Retinal pigment epithelial cell (primary cell): ENCODE results near the gene AGFG2.

Experiments used
- DNase-seq: peaks from one replicate; pipeline ENCODE4 v3.0.0-alpha.2; 2010; ENCODE audit warnings: low read depth
- H3K4me3 ChIP-seq: 2 replicates; pipeline ENCODE4 v1.5.1; 2011; ENCODE audit warnings: mild to moderate bottlenecking, low read length, control low read depth, moderate library complexity
- CTCF ChIP-seq: conservative IDR thresholded peaks from 2 replicates; pipeline ENCODE4 v1.5.1; 2011; ENCODE audit warnings: low read depth, low read length, control low read depth, inconsistent platforms

The AGFG2 gene

DNA sequence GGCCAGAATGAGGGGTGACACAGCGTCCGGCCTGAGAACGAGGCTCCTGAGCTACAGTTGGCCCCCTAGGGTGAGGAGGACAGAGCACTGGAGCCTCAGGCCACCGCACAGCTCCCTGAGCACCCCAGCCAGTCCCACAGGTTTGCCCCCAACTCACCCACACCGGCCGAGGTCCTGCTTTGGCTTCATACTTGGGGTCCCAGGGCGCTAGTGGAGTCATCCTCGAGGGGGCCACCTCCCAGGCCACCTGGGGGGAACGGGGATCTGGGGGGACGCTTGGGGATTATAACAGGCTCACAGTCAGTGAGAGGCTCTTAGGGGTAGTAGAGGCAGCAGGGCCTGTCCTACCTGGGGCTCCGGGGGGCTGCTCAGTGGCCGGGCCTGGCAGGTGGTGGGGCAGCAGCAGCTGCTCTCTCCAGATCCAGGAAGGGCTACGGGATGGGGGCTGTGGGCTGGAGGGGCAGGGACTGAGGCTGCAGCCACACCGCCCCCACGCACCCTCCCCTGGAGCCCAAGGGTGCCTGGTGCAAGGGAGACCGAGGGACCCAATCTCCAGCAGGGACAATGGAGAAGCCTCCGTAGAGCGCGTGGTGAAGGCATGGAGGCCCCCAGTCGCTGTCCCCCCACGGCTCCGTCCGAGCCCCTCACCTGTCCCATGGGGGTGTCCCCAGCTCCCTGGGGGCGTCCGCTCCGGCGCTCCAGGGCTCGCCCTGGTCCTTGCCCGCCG lies 34.1 kb downstream of the AGFG2 start:
- DNase-seq, result no peak
- no peak for TF ChIP-seq CTCF

DNA sequence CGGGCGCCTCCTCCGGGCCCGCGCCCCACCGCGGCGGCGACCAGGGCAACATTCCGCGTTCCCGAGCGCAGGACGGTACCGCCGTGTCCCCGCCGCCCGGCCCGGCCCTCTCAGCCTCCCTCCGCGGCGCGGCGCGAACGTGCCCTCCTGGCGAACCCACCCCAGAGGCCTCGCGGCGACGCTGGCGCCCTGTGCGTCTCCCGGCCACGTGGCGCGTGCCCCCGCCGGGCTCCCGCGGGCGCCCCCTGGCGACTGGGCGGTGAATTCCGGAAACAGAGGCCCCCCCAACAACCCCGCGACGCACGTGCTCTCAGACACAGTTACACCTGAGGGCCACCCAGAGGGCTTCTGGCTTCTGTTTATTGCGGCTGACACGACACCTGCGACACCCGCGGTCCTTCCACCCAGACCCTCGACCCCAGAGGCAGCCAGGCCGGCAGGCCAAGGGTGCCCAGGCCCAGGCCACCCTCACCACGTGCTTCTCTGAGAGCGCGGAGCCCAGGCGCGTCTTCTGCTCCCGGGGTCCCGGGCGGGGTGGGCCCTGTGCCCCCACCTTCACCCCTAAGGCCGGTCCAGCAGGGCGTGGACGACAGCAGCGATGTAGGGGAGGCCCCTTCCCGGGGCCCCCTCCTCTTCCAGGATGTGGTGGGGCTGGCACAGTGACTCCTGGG lies 34.8 kb downstream of the AGFG2 start, which contains the start of gene SAP25:
Gene SAP25, minus strand, starts transcription at position 210 of the 671 bp plus-strand sequence. Its CDS starts 158 bp downstream, at position 52.
- no peak for TF ChIP-seq CTCF
- no peak for DNase-seq
- H3K4me3 ChIP-seq, result no peak within 1 kb of the TSS

More for the DNA sequence above, 34.1 kb downstream of the AGFG2 start:
- no peak overlapping the region for H3K4me3 ChIP-seq

GRCh38 chr7:100574362-100575205 lies 35.6 kb downstream of the AGFG2 start:
- no peak overlapping the region for H3K4me3 ChIP-seq
- TF ChIP-seq CTCF, result no peak
- DNase-seq, result no peak

DNA sequence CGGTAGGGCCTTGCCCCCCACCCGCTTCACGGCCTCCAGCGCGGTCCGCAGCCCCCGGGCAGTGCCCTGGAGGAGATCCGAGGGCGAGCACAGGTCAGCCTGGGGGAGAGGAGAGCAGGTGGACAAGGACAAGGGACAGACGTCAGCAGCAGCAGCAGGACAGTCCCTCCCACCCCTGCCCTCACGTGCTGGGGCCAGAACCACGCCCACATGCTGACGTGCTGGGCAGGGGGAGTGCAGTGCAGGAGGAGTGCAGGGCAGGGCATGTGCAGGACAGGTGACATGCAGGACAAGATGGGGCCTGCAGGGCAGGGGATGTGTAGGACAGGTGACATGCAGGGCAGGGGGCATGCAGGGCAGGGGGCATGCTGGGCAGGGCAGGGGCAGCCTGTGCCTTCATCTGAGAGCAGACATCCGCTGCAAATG lies 36.2 kb downstream of the AGFG2 start:
- no peak for TF ChIP-seq CTCF
- DNase-seq, result no peak
- H3K4me3 ChIP-seq, result no peak overlapping the region

- TF ChIP-seq CTCF, result no peak
- DNase-seq, result no peak
- no peak overlapping the region for H3K4me3 ChIP-seq
These were observed 36.9 kb downstream of the AGFG2 start for GRCh38 chr7:100575746-100576383.

DNA sequence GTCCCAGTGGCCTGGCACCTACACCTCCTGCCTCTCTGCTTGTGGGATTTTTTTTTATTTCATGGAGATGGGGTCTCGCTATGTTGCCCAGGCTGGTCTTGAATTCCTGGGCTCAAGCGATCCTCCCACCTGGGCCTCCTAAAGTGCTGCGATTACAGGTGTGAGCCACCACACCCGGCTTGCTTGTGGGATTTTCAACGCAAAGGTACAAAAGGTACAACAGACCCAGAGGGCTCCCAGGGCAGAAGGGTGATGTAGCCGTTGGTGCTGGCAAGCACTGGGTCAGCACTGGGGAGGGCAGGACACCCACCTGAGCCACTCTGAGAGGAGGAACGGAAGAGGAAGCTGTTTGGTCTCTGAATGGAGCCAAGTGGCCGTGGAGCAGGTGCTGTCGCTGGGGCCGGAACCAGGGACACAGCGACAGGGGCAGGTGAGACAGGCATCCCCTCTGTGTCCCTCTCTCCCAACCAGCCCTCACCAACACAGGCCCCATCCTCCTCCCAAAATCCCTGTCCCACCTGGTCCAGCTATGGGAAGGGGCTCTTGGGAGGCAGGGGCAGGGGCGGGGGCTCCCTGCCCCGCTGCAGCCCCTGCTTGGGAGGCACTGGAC lies 37.5 kb downstream of the AGFG2 start:
- no peak overlapping the region for H3K4me3 ChIP-seq
- TF ChIP-seq CTCF, result no peak
- DNase-seq, result no peak
